Erythroblast (primary cell): Measurements from ENCODE around the gene NIPBL.

Experiments used
- GATA1 ChIP-seq: IDR thresholded peaks from 2 replicates; pipeline ENCODE4 v1.6.1; 2011; ENCODE audit warnings: low read depth, mild to moderate bottlenecking, control low read depth, low read length, moderate library complexity
- POLR2A ChIP-seq: IDR thresholded peaks from 2 replicates; pipeline ENCODE4 v1.6.1; 2011; ENCODE audit warnings: mild to moderate bottlenecking, low read length

GRCh38 chr5:36874465-36874864, 2.1 kb upstream of the NIPBL start:
- TF ChIP-seq POLR2A (no peak), GATA1 (no peak)
